GM19328 (cell line): Measurements from ENCODE around the gene PPM1N.
"Not testable (repeated sequence)": the region's sequence is repeated elsewhere in the genome, so short reads cannot be mapped to it uniquely, and the experiment has no call there.

ENCODE experiments used
- ATAC-seq: cut with Tn5 transposase; IDR thresholded peaks from one replicate; pipeline ENCODE4 v1.9.1; 2021; ENCODE audit warnings: mild to moderate bottlenecking, moderate library complexity; ENCODE audit not compliant: unreplicated experiment

PPM1N gene

GRCh38 chr19:45507872-45508416, 9.7 kb downstream of the PPM1N start:
- ATAC-seq, result no peak

DNA sequence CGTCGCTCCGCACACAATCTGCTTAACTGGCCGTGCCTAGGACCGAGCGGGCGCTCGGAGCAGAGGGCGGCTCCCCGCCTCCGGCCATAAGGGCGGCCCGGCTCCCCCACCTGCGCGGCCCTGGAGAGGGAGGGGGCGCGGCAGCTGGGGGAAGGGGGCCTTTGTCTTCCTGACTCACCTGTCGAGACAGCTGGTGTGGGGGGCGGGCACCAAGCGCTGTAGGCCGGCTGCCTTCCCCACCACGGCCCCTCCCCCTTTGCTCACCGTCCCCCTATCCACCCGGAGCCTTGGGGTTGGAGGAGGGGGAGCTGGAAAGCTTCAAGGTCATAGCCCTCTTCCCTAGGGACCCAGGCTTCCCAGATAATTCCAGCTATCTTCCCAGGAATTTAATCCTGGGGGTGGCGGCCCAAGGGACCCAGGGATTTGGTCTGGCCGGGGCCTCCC, 10.2 kb downstream of the PPM1N start:
- no peak for ATAC-seq

- no peak for ATAC-seq
Observed at GRCh38 chr19:45508861-45509691, 10.8 kb downstream of the PPM1N start.

DNA sequence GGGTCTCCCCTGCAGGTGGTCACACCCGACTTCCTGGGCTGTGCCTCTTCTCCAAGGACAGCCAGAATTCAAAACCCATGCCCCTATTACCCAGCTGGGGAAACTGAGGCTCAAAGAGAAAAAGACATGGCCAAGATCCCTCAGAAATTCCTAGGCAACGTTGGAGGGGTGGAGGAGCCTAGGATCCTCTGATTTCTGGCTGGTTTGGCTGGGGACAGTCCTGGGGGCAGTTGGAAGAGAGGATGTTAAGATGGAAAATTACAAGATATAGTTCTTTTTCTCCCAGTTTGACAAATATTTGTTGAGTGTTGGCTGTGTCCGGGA, 11.4 kb downstream of the PPM1N start:
- no peak for ATAC-seq

DNA sequence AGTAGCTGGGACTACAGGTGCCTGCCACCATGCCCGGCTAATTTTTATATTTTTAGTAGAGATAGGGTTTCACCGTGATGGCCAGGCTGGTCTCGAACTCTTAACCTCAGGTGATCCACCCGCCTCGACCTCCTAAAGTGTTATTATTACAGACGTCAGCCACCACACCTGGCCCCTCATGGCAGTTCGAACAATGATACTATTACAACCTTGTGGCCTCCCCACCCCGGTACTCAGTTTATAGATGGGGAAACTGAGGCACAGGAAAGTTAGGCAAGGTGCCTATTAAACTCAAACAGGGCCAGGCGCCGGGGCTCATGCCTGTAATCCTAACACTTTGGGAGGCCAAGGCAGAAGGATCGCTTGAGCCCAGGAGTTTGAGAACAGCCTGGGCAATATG, 12.1 kb downstream of the PPM1N start:
- ATAC-seq, result not testable (repeated sequence)

GRCh38 chr19:45511074-45511473, 12.8 kb downstream of the PPM1N start:
- ATAC-seq, result no peak

DNA sequence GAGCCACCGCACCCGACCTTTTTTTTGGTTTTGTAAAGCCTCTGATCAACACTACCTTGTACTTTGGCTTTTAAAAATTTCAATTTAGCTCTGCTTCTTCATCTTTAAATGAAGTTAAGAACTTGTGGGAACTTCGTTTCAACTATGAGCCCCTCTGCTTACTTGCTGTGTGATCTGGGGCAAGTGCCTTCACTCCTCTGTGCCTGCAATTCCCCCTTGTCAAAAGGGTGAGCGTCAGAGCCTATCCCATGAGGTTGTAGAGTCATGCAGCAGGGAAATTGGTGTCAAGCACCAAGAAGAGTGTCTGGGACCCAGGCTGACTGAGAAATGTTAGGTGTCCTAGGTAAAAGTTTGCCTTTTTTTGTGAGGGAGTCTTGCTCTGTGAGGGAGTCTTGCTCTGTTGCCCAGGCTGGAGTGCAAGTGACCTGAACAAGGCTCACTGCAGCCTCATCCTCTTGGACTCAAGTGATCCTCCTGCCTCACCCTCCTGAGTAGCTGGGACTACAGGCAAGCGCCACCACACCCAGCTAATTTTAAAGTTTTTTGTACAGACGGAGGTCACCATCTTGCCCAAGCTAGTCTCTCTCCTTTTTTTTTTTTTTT, 14.7 kb downstream of the PPM1N start:
- no peak for ATAC-seq

GRCh38 chr19:45514376-45515051, 16.3 kb downstream of the PPM1N start:
- ATAC-seq, result no peak

GRCh38 chr19:45515081-45515624, 16.9 kb downstream of the PPM1N start:
- no peak for ATAC-seq

DNA sequence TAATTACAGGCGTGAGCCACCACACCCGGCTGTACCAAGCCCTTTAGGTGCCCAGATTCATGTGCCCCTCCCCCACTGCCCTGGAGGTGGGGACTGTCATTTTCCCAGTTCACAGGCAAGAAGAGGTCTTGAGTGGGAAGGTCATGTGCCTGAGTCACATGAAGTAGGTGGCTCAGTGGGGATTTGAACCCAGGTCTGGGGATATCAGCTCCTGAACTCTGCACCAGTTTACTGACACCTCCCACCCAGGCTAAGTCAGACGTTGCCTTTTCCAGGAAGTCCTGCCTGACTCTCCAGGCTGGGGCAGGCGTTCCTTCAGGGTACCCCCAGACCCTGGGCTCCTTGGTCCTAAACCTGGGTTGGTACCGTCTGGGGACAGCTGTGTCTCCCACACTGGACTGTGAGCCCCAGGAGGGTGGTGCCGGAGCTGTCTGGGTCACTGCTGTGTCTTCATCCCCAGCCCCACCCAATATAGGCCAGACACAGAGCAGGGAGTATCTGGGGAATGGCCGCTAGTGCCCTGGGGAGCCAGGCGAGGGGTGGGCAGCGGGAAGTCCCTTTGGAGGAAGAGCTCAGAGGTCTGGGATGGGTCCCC, 17.7 kb downstream of the PPM1N start:
- ATAC-seq, result no peak

GRCh38 chr19:45517238-45517637, 19.0 kb downstream of the PPM1N start:
- ATAC-seq, result no peak

GRCh38 chr19:45517641-45518468, 19.6 kb downstream of the PPM1N start:
- no peak for ATAC-seq

DNA sequence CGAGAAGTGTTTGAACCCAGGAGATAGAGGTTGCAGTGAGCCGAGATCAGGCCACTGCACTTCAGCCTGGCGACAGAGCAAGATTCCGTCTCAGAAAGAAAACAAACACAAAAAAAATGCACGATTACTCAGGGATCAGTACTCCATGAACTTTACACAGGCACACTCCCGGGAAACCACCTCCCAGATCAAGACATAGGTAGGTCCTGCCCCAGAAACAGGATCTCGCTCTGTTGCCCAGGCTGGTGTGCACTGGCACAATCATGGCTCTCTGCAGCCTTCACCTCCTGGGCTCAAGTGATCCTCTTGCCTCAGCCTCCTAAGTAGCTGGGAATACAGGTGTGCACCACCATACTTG, 20.2 kb downstream of the PPM1N start:
- ATAC-seq, result no peak

DNA sequence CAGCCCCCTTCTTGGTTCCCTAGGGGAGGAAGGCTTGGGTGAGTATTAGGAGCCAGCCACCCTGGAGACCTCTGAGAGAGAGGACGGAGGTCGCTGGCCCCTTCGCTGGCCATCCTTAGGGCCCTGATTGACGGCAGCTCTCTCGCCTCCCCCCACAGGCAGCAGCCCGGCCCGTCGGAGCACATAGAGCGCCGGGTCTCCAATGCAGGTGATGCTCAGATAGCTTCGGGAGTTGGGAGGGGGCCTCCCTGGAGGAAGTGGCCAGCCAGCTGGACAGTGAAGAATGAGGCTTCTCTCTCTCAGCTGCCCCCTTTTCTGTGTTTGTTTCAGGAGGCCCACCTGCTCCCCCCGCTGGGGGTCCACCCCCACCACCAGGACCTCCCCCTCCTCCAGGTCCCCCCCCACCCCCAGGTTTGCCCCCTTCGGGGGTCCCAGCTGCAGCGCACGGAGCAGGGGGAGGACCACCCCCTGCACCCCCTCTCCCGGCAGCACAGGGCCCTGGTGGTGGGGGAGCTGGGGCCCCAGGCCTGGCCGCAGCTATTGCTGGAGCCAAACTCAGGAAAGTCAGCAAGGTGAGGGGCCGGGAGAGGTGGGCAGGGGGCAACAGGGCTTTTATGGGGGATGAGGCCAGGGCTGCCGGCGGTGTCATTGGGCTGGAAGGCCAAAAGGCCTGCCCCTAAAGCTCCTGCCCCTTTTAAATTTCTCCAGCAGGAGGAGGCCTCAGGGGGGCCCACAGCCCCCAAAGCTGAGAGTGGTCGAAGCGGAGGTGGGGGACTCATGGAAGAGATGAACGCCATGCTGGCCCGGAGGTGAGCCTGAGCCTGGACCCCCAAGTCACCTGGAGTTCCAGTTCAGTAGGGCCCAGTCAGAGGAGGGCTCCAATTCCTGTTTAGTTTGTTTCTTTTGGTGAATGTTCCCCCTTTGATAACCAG, 24.0 kb downstream of the PPM1N start:
- ATAC-seq, result no peak

GRCh38 chr19:45523642-45524256, 25.5 kb downstream of the PPM1N start:
- ATAC-seq, result peak; percentile 53

GRCh38 chr19:45524575-45525129, 26.4 kb downstream of the PPM1N start:
- ATAC-seq, result no peak

- ATAC-seq, result no peak
Observed at GRCh38 chr19:45526143-45526542, 27.9 kb downstream of the PPM1N start.

DNA sequence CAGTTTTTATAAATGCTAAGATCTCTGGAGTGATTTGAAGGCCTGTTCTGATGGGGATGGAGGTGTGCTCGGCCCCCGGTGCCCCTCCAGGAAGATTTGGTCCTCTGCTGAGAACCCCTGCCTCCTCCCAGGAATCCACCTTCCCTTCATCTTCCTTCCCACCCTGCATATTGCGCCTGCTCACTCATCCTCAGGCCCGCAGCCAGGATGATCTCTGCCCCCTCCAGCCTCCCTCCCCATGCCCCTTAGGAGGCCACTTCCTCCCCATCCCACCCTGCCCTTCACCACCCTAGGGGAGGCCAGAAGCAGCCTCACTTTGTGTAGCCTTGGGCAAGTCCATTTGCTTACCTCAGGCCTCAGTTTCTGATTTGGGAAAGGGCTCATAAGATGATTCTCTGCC, 28.7 kb downstream of the PPM1N start:
- ATAC-seq, result no peak
